Activated CD4-positive, alpha-beta T cell treated with anti-CD3 and anti-CD28 coated beads, Interleukin-2, amount 50 U/mL, for 1 hour (primary cell): ENCODE data around the gene ADAM29.
"Not testable (repeated sequence)": the region's sequence is repeated elsewhere in the genome, so short reads cannot be mapped to it uniquely, and the experiment has no call there.

Experiments
- DNase-seq: peaks from one replicate; pipeline ENCODE4 v3.0.0-alpha.2; 2020

ADAM29 gene

DNA sequence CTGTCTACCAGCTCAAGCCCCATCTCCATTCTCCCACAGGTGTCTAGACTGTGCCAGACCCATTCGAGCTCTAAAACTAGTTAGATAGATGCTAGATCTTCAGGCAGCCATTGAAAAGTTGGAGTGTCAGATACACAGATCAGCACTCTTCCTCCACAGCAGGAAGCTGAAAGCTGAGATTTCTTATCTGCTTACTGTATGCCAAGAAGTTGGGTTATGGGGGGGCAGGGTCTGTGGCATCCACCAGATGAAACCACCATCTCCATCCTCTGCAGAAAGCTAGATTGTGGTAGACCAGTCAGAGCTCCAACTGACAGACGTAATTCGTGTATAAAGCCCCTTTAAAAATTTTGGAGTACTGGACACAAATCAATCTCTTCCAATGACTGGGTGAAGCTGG is 54.8 kb downstream of the ADAM29 start:
- DNase-seq: no peak

DNA sequence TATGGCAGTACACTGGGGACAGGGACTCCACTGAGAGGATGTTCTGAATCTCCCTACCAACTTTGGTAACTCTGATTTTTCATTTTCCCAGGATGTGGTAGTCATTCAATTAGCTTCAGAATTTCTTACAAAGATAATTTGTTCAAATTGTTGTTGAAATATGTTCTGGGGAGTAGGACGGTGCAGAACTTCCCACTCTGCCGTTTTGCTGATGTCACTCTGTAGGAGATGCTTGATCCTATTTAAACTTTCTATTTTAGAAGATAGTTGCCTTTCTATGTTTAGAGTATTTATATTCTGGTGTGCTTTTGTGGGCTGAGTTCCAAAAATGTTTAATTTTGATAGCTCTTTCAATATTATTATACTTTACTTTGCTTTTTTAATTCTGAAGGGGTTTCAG is 55.2 kb downstream of the ADAM29 start:
- no peak for DNase-seq

DNA sequence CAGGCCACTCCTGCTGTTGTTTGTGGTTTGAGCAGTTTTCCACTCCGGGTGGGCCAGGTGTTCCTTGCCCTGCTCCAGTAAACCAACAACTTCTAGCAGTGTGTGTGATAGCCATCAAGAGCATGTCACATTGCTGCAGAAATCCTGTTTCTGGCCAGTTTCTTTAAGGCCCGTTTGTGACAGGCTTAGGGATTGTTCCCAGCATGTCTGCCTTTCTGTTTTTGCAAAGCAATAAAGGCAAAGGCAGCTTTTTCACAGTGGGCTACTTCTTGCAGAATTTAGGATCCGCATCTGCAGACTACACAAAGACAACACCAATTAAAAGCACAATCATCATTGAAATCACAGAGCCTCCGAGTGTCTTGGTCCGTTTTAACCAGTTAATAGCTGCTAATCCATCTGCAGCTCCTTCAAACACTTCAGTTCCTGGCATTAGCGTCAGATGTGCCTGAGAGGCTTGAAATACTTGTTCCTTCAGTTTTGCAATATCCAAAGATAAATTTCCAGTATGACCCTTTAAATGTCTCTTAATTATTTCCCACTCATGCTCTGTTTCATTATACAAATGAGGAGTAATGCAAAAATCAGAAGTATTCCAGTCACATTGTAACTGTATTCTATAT is 65.1 kb downstream of the ADAM29 start:
- no peak for DNase-seq

DNA sequence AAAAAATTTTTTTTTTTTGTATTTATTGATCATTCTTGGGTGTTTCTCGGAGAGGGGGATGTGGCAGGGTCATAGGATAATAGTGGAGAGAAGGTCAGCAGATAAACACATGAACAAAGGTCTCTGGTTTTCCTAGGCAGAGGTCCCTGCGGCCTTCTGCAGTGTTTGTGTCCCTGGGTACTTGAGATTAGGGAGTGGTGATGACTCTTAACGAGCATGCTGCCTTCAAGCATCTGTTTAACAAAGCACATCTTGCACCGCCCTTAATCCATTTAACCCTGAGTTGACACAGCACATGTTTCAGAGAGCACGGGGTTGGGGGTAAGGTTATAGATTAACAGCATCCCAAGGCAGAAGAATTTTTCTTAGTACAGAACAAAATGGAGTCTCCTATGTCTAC is 65.7 kb downstream of the ADAM29 start:
- DNase-seq: not testable (repeated sequence)

DNA sequence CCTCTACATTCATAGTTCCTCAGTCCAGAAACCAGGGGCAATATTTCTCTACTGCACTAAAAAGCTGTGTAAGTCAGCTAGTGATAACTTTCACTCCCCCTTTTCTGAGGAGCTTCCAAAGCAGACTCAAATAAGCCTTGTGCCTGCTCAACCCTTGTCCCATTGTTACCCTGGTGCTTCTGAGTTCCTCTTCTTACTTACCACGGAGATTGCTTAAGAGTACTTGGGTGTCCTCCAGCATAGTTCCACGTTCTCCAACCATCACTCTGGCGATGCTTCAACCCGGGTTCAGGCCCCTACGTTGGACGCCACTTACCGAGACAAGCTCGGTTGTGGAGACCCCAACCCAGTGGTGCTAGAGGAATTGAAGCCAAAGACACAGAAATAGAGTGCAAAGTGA is 71.6 kb downstream of the ADAM29 start:
- DNase-seq: no peak

DNA sequence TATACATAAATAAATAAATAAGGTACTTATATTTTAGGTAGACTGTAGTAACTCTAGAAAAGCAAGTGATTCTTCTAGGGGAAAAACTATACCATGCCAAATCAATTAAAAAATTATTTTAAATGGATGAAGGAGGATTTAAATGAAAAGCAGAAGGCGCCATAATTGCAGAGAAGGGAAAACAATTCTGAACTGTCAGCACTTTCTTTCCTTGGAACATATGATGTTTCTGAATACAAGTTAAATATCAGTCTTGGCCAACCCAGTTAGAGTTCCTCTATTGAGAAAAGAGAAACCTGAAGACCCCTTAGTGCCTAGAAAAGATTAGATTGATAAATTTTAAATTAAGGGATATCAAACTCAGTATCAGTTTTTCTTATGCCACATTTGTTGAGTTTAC is 75.8 kb downstream of the ADAM29 start:
- no peak for DNase-seq

DNA sequence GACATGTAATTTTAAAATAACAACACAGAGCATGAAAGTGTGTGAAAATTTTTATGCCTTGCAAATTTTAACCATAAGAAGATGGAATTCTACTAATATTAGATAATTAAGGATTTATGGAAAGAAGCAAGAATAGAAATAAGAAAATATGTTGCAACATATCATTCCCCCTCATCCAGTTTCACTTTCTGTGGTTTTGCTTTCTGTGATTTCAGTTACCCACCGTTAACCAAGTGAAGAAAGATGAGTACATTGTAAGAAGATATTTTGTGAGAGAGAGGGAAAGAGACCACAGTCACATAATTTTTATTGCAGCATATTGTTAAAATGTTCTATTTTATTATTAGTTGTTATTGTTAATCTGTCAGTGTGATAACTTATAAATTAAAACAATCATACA is 77.9 kb downstream of the ADAM29 start:
- DNase-seq: no peak

DNA sequence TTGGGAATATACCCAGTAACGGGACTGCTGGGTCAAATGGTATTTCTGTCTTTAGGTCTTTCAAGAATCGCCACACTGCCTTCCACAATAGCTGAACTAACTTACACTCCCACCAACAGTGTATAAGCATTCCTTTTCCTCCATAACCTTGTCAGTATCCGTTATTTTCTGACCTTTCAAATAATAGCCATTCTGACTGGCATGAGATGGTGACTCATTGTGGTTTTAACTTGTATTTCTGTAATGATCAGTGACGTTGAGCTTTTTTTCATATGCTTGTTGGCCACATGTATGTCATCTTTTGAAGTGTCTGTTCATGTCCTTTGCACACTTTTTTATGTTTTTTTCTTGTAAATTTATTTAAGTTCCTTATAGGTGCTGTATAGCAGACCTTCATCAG is 81.2 kb downstream of the ADAM29 start:
- no peak for DNase-seq

DNA sequence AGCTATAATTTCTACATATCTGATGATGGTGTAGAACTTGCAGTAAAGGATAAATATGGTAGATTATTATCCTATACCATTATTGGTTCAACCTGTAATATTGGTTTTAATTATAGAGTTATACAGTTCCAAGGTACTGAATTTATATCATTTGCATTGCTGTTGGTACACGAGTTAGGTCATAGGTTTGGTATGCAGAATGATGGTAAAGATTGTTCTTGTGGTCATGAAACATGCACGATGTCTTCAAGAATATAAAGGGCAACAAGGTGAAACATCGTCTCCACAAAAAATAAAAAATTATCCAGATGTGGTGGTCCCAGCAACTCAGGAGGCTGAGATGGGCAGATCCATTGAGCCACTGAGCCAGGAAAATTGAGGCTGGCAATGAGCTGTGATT is 99.6 kb downstream of the ADAM29 start:
- no peak for DNase-seq

DNA sequence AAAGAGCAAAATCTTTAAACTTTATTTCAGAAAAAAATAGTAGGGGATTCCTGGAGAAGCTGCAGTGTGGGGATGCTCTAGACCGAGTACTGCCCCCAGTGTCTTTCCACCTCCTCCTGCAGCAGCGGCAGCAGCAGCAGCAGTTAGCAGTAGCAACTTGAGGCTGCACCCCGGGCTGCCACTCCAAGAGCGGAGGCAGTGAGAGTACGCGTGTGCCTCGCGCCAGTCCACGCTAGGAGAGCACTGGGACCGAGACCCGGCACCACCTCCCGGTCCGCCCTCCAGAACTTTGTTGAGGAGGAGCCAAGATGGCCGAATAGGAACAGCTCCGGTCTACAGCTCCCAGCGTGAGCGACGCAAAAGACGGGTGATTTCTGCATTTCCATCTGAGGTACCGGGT is 101.3 kb downstream of the ADAM29 start:
- DNase-seq: not testable (repeated sequence)
